Measurements from ENCODE around the gene RNF103. TPM values are rescaled to one million over a fixed set of nuclear protein-coding genes. Genes with fewer than 3 reads are reported as not detected.

Gene RNF103
- total RNA-seq, 1 experiment from 2014 or later: 16.1 TPM

DNA sequence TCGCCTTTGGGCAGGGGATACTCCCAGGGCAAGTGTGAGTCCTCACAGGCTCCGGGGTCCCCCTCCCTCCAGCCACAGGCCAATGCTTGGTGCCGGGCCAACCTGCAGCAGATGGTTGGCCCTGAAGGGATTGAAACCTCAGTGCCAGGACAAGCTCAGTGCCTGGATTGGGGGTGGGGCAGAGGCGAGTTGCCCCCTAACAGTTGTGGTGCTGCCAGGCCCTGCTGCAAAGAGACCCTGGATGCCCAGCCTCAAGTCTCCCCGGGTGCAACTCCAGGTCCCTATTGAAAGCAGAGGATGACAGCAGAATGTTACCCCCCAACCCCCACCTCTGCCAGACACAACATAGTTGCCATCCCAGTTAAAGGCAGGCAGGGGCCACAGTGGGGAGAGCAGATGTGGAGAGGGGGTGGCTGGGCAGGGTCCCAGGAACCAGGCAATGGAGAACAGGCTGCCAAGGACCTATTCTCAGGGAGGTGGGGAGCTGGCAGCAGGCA lies 9.5 kb upstream of the RNF103 start:
- BruUV-seq (replicated peaks): no TSS peak
- Histone ChIP-seq H3K9ac (ENCODE audit: low read length) (no peak overlapping the region), H3K4me2 (ENCODE audit: low read length) (no peak overlapping the region), H3K36me3 (ENCODE audit: control insufficient read depth in 1 of 2, insufficient read depth in 2 of 2, low read length in 2 of 2) (no peaks in the 10 kb centered on the region), H3K79me2 (ENCODE audit: insufficient read depth, low read length) (no peaks in the 10 kb centered on the region), H3K27me3 (ENCODE audit: insufficient read depth, low read length) (no peaks in the 10 kb centered on the region), H3K27ac (ENCODE audit: low read depth, low read length) (no peak overlapping the region), H4K20me1 (ENCODE audit: insufficient read depth) (no peaks in the 10 kb centered on the region), H3K4me3 (replicated peaks in 1 of 2; ENCODE audit: low read depth in 1 of 2, low read length in 2 of 2) (no peak overlapping the region), H3K9me3 (ENCODE audit: control insufficient read depth in 1 of 2, insufficient read depth in 1 of 2, low read depth in 1 of 2, low read length in 2 of 2) (no peaks in the 10 kb centered on the region), H2AFZ (ENCODE audit: low read depth, low read length, poor library complexity, severe bottlenecking) (no peak overlapping the region), H3K9me2 (ENCODE audit: insufficient read depth) (no peaks in the 10 kb centered on the region), H3K4me1 (ENCODE audit: control insufficient read depth in 1 of 2, insufficient read depth in 2 of 2, low read length in 2 of 2) (peaks cover 0 to 2% of the 10 kb centered on the region in 2 experiments; a peak in 1 of 4 replicates)
- DNase-seq (ENCODE audit: low read depth, low spot score): no peak
- TF ChIP-seq POLR2A (IDR thresholded peaks at IDR 0.05; ENCODE audit: borderline replicate concordance, extremely low read depth, insufficient read depth, insufficient read length) (no peak), SRF (IDR thresholded peaks at IDR 0.05; ENCODE audit: low read depth) (no peak), CEBPB (IDR thresholded peaks at IDR 0.05; ENCODE audit: low read depth) (no peak), JUND (IDR thresholded peaks at IDR 0.05) (no peak), FOSL1 (IDR thresholded peaks at IDR 0.05; ENCODE audit: low read depth) (no peak), ZNF274 (IDR thresholded peaks at IDR 0.05; ENCODE audit: low read depth, low read length) (no peak), EGR1 (IDR thresholded peaks at IDR 0.05; ENCODE audit: low read depth) (no peak), POLR2AphosphoS5 (IDR thresholded peaks at IDR 0.05; ENCODE audit: low read depth, low read length) (no peak)
- TF ChIP-seq, protein P1, sequence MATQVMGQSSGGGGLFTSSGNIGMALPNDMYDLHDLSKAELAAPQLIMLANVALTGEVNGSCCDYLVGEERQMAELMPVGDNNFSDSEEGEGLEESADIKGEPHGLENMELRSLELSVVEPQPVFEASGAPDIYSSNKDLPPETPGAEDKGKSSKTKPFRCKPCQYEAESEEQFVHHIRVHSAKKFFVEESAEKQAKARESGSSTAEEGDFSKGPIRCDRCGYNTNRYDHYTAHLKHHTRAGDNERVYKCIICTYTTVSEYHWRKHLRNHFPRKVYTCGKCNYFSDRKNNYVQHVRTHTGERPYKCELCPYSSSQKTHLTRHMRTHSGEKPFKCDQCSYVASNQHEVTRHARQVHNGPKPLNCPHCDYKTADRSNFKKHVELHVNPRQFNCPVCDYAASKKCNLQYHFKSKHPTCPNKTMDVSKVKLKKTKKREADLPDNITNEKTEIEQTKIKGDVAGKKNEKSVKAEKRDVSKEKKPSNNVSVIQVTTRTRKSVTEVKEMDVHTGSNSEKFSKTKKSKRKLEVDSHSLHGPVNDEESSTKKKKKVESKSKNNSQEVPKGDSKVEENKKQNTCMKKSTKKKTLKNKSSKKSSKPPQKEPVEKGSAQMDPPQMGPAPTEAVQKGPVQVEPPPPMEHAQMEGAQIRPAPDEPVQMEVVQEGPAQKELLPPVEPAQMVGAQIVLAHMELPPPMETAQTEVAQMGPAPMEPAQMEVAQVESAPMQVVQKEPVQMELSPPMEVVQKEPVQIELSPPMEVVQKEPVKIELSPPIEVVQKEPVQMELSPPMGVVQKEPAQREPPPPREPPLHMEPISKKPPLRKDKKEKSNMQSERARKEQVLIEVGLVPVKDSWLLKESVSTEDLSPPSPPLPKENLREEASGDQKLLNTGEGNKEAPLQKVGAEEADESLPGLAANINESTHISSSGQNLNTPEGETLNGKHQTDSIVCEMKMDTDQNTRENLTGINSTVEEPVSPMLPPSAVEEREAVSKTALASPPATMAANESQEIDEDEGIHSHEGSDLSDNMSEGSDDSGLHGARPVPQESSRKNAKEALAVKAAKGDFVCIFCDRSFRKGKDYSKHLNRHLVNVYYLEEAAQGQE (IDR thresholded peaks at IDR 0.05; ENCODE audit: low read depth): no peak
- ChIA-PET POLR2A (no interaction called here), CTCF (no interaction called here), RAD21 (ENCODE audit: low non-redundant PET in 1 of 2, low total read pairs in 2 of 2, uncharacterized antibody in 2 of 2, unreplicated experiment in 2 of 2) (no interaction called here)
- no peak for ATAC-seq
- intact Hi-C loops (cut with micrococcal nuclease): no loop called here
